ENCODE data around the gene ZBTB47. TPM values are rescaled to one million over a fixed set of nuclear protein-coding genes. Genes with fewer than 3 reads are reported as not detected.

Gene ZBTB47
- total and polyA plus RNA-seq, 2 experiments from 2014 or later = 0.48 to 2.8 TPM

DNA sequence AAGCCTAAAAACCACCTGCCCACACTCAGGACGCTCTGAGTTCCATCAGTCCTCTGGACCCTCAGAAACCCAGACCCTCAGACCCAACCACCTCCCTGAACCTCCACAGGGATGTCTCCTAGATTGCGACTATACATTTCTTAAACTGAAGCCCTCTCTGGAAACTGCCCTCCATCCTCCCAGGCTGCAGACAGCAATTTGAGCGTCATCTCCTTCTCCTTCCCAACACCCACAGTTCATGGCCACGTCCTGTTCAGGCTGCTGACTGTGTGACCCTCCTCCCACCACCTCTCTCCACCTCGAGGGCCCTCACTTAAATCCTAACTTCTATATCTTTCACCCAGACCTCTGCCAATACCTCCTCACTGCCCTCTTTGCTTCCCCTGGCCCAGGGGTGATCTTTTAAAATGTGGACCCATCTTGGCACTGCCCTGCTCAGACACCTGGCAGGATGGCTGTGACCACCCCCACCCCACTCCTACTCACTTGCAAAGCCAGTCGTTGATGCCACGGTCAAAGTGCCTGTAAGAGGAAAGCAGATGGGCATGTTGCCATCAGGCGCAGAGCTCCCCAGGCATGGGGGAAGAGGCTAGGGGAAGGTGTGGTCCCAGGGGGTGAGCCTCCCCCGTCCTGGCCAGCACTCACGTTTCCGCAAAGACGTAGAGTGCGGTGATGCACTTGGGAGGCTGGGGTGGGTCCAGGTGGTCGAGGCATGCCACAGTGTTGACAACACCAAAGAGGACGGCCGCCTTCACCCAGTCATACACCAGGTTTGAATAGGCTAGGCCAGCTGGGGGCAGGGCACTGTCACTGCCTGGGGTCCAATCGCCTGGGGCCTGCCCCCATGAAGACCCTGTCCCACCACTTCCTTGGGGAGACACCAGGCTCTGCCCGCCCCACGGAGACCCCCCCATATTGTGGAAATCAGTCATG lies 43.1 kb downstream of the ZBTB47 start (continued):
- TF ChIP-seq, protein P1, sequence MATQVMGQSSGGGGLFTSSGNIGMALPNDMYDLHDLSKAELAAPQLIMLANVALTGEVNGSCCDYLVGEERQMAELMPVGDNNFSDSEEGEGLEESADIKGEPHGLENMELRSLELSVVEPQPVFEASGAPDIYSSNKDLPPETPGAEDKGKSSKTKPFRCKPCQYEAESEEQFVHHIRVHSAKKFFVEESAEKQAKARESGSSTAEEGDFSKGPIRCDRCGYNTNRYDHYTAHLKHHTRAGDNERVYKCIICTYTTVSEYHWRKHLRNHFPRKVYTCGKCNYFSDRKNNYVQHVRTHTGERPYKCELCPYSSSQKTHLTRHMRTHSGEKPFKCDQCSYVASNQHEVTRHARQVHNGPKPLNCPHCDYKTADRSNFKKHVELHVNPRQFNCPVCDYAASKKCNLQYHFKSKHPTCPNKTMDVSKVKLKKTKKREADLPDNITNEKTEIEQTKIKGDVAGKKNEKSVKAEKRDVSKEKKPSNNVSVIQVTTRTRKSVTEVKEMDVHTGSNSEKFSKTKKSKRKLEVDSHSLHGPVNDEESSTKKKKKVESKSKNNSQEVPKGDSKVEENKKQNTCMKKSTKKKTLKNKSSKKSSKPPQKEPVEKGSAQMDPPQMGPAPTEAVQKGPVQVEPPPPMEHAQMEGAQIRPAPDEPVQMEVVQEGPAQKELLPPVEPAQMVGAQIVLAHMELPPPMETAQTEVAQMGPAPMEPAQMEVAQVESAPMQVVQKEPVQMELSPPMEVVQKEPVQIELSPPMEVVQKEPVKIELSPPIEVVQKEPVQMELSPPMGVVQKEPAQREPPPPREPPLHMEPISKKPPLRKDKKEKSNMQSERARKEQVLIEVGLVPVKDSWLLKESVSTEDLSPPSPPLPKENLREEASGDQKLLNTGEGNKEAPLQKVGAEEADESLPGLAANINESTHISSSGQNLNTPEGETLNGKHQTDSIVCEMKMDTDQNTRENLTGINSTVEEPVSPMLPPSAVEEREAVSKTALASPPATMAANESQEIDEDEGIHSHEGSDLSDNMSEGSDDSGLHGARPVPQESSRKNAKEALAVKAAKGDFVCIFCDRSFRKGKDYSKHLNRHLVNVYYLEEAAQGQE (IDR thresholded peaks at IDR 0.05; ENCODE audit: unreplicated experiment) = no peak
- TF ChIP-seq EZH2phosphoT487 (IDR thresholded peaks at IDR 0.05; ENCODE audit: unreplicated experiment) (no peak), ZNF114 (CRISPR knock-in tag; IDR thresholded peaks at IDR 0.05) (no peak), CREB1 (CRISPR knock-in tag; IDR thresholded peaks at IDR 0.05; ENCODE audit: low read depth) (no peak), EZH2 (IDR thresholded peaks at IDR 0.05; ENCODE audit: low read depth, unreplicated experiment) (no peak), NANOG (IDR thresholded peaks at IDR 0.05; ENCODE audit: borderline replicate concordance) (no peak), JUNB (IDR thresholded peaks at IDR 0.05; ENCODE audit: unreplicated experiment) (no peak), STAT1 (IDR thresholded peaks at IDR 0.05; ENCODE audit: unreplicated experiment) (no peak), POLR2AphosphoS5 (IDR thresholded peaks at IDR 0.05; ENCODE audit: low read depth) (no peak)
- TF ChIP-seq, protein P2, sequence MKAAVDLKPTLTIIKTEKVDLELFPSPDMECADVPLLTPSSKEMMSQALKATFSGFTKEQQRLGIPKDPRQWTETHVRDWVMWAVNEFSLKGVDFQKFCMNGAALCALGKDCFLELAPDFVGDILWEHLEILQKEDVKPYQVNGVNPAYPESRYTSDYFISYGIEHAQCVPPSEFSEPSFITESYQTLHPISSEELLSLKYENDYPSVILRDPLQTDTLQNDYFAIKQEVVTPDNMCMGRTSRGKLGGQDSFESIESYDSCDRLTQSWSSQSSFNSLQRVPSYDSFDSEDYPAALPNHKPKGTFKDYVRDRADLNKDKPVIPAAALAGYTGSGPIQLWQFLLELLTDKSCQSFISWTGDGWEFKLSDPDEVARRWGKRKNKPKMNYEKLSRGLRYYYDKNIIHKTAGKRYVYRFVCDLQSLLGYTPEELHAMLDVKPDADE (IDR thresholded peaks at IDR 0.05) = no peak
- TF ChIP-seq, protein P3, sequence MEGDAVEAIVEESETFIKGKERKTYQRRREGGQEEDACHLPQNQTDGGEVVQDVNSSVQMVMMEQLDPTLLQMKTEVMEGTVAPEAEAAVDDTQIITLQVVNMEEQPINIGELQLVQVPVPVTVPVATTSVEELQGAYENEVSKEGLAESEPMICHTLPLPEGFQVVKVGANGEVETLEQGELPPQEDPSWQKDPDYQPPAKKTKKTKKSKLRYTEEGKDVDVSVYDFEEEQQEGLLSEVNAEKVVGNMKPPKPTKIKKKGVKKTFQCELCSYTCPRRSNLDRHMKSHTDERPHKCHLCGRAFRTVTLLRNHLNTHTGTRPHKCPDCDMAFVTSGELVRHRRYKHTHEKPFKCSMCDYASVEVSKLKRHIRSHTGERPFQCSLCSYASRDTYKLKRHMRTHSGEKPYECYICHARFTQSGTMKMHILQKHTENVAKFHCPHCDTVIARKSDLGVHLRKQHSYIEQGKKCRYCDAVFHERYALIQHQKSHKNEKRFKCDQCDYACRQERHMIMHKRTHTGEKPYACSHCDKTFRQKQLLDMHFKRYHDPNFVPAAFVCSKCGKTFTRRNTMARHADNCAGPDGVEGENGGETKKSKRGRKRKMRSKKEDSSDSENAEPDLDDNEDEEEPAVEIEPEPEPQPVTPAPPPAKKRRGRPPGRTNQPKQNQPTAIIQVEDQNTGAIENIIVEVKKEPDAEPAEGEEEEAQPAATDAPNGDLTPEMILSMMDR (conservative IDR thresholded peaks at IDR 0.05; ENCODE audit: low read depth in 2 of 2) = no peak
